K562 (cell line): ENCODE data around the gene PMPCB. TPM values are rescaled to one million over a fixed set of nuclear protein-coding genes. Genes with fewer than 3 reads are reported as not detected.
A peak's percentile ranks its signal among the peaks of the same experiment; 100 is the strongest.

Experiments used
- CREM ChIP-seq: IDR thresholded peaks from 2 replicates; pipeline ENCODE4 v1.6.1; 2014; ENCODE audit warnings: antibody characterized with exemption, low read depth
- ELF2 ChIP-seq: fragments of 250-450 bp; sonication (Bioruptor Pico); IDR thresholded peaks from 2 replicates; pipeline ENCODE4 v1.5.0; 2021; ENCODE audit warnings: mild to moderate bottlenecking
- ETS2 ChIP-seq: IDR thresholded peaks from 2 replicates; pipeline ENCODE4 v1.6.1; 2016; ENCODE audit warnings: borderline replicate concordance, missing genetic modification characterization, mild to moderate bottlenecking, moderate library complexity, missing compliant biosample characterization; ENCODE audit not compliant: poor library complexity, severe bottlenecking
- FOXA1 ChIP-seq: fragments of 450-650 bp; IDR thresholded peaks from 2 replicates; pipeline ENCODE4 v1.6.1; 2016; ENCODE audit warnings: mild to moderate bottlenecking, borderline replicate concordance
- FOXK1 ChIP-seq: sonication (generic); formaldehyde crosslinking; IDR thresholded peaks from 2 replicates; pipeline ENCODE4 v1.8.0; 2022; ENCODE audit warnings: missing genetic modification reagents, mild to moderate bottlenecking, borderline replicate concordance
- FOXO4 ChIP-seq: fragments of 450-650 bp; formaldehyde crosslinking; IDR thresholded peaks from 2 replicates; pipeline ENCODE4 v1.4.0; 2020; ENCODE audit warnings: mild to moderate bottlenecking, moderate library complexity
- FOXP4 ChIP-seq: sonication (generic); formaldehyde crosslinking; IDR thresholded peaks from 2 replicates; pipeline ENCODE4 v1.8.0; 2022; ENCODE audit warnings: mild to moderate bottlenecking, missing genetic modification reagents, borderline replicate concordance
- ILF3 ChIP-seq: fragments of 450-650 bp; IDR thresholded peaks from 2 replicates; pipeline ENCODE4 v1.6.1; 2018; ENCODE audit warnings: antibody characterized with exemption, mild to moderate bottlenecking, moderate library complexity, borderline replicate concordance
- IRF2 ChIP-seq: sonication (generic); formaldehyde crosslinking; IDR thresholded peaks from 2 replicates; pipeline ENCODE4 v1.8.1; 2022; ENCODE audit warnings: mild to moderate bottlenecking, missing genetic modification reagents
- IRF9 ChIP-seq: fragments of 450-650 bp; IDR thresholded peaks from 2 replicates; pipeline ENCODE4 v1.6.1; 2016; ENCODE audit warnings: missing biosample characterization, missing genetic modification characterization
- KLF13 ChIP-seq: fragments of 450-650 bp; IDR thresholded peaks from 2 replicates; pipeline ENCODE4 v1.6.1; 2016; ENCODE audit warnings: missing genetic modification characterization, low read depth, mild to moderate bottlenecking, missing compliant biosample characterization, moderate library complexity, borderline replicate concordance
- NFATC3 ChIP-seq: fragments of 450-650 bp; IDR thresholded peaks from 2 replicates; pipeline ENCODE4 v1.6.1; 2017; ENCODE audit warnings: mild to moderate bottlenecking
- PATZ1 ChIP-seq: fragments of 250-450 bp; sonication (Bioruptor Pico); IDR thresholded peaks from 2 replicates; pipeline ENCODE4 v1.5.0; 2020; ENCODE audit warnings: mild to moderate bottlenecking, borderline replicate concordance
- ZBTB8A ChIP-seq: fragments of 450-650 bp; IDR thresholded peaks from 2 replicates; pipeline ENCODE4 v1.6.1; 2018; ENCODE audit warnings: mild to moderate bottlenecking, moderate library complexity; ENCODE audit not compliant: partially characterized antibody
- ZNF224 ChIP-seq: sonication (generic); formaldehyde crosslinking; IDR thresholded peaks from 2 replicates; pipeline ENCODE4 v1.8.0; 2022; ENCODE audit warnings: mild to moderate bottlenecking, missing genetic modification reagents
- ZNF232 ChIP-seq: sonication (generic); formaldehyde crosslinking; IDR thresholded peaks from 2 replicates; pipeline ENCODE4 v1.8.0; 2022; ENCODE audit warnings: mild to moderate bottlenecking, missing genetic modification reagents
- ZNF24 ChIP-seq: fragments of 450-650 bp; IDR thresholded peaks from 2 replicates; pipeline ENCODE4 v1.6.1; 2016
- ZNF431 ChIP-seq: sonication (generic); formaldehyde crosslinking; IDR thresholded peaks from 2 replicates; pipeline ENCODE4 v1.8.0; 2022; ENCODE audit warnings: mild to moderate bottlenecking, missing genetic modification reagents
- ZNF511 ChIP-seq: sonication (generic); formaldehyde crosslinking; IDR thresholded peaks from 2 replicates; pipeline ENCODE4 v1.8.0; 2022; ENCODE audit warnings: mild to moderate bottlenecking, missing genetic modification reagents
- ZNF586 ChIP-seq: fragments of 450-650 bp; formaldehyde crosslinking; conservative IDR thresholded peaks from 2 replicates; pipeline ENCODE4 v1.4.0; 2020; ENCODE audit warnings: mild to moderate bottlenecking, moderate library complexity
- ZSCAN29 ChIP-seq: fragments of 450-650 bp; IDR thresholded peaks from 2 replicates; pipeline ENCODE4 v1.6.1; 2017
- polyA plus RNA-seq, 8 experiments: library from polyadenylated mRNA; depleted of rRNA in 4 of 8; stranded (reverse) in 5 of 8; unstranded in 3 of 8; fragments of >200 nt; fragmentation: Nextera tagmentation in 2 of 8; fragmentation: Illumina TruSeq in 1 of 8; extraction: Ambion mirVana in 2 of 8; extraction: Trizol in 1 of 8; gene quantifications; 2 replicates each; pipeline versions ENCODE4 v1.2.1 to v1.2.3, GENCODE V29; 2011 to 2014; ENCODE audit warnings: inconsistent platforms in 1 of 8, missing spikeins in 1 of 8
- total RNA-seq, 7 experiments: library from RNA; depleted of rRNA in 6 of 7; stranded (reverse); fragments of >200 nt in 6 of 7; fragmentation: Illumina TruSeq in 2 of 7; extraction: Trizol in 2 of 7; gene quantifications; 2 replicates each; pipeline versions ENCODE4 v1.2.1 to v1.2.3, GENCODE V29; 2011 to 2021; ENCODE audit warnings: low replicate concordance in 1 of 7

Gene PMPCB
- total and polyA plus RNA-seq, 9 of the 15 experiments (the other 6 are each of a cell fraction or from before 2014, with no cell fraction given): 61.2 to 209 (median 105) TPM

GRCh38 chr7:103347507-103348267 is 50.5 kb downstream of the PMPCB start, which contains the start of gene PSMC2 (continued):
- TF ChIP-seq ZNF24: peak; percentile 63
- TF ChIP-seq ZNF224 (CRISPR knock-in tag): no peak
- no peak for TF ChIP-seq FOXO4 (CRISPR knock-in tag)
- TF ChIP-seq NFATC3: no peak
- TF ChIP-seq KLF13 (tag): no peak
- TF ChIP-seq ZNF511 (CRISPR knock-in tag): peak; percentile 89
- no peak for TF ChIP-seq ZNF586 (CRISPR knock-in tag)
- no peak for TF ChIP-seq ZBTB8A
- TF ChIP-seq ELF2: peak; percentile 53; the same call in 1 of the 2 replicates
- TF ChIP-seq IRF9: no peak
- TF ChIP-seq ZSCAN29: no peak
- TF ChIP-seq ILF3: no peak
- no peak for TF ChIP-seq IRF2 (CRISPR knock-in tag)
- no peak for TF ChIP-seq ZNF431 (CRISPR knock-in tag)
- no peak for TF ChIP-seq FOXK1
- no peak for TF ChIP-seq ETS2 (tag)
- peak; percentile 21; the same call in 1 of the 2 replicates for TF ChIP-seq PATZ1 (CRISPR knock-in tag)
- peak; percentile 70; the same call in 1 of the 2 replicates for TF ChIP-seq ZNF232 (CRISPR knock-in tag)
- 0 out of 2 replicates have a peak, but pooled peaks have one; percentile 35 for TF ChIP-seq FOXP4 (CRISPR knock-in tag)
- no peak for TF ChIP-seq FOXA1
- peak; percentile 75; the same call in 1 of the 2 replicates for TF ChIP-seq CREM
